Right lobe of liver (tissue), 4 donors: ENCODE data around the gene TNS3.

Experiments used
- CTCF ChIP-seq, 4 donors: fragments of 200-600 bp in 3 of 4; fragments of 450-650 bp in 1 of 4; IDR thresholded peaks; one replicate each; pipeline versions ENCODE4 v1.5.1 to v1.8.0; 2016 to 2022; ENCODE audit warnings: antibody characterized with exemption in 4 of 4, mild to moderate bottlenecking in 2 of 4
- POLR2A ChIP-seq: fragments of 450-650 bp; IDR thresholded peaks from one replicate; pipeline ENCODE4 v1.6.1; 2017; ENCODE audit warnings: antibody characterized with exemption, mild to moderate bottlenecking
- donor health status: DM: no; HTN: no; CAD: no.
- donor health status: DM: no; HTN: no; CAD: no.
- donor health status: DM: no; HTN: yes; CAD: no.

- TF ChIP-seq CTCF (IDR thresholded peaks at IDR 0.05), result no peak
- no peak for TF ChIP-seq POLR2A
Observed at GRCh38 chr7:47447621-47448349, 134.1 kb downstream of the TNS3 start.
